Measurements from ENCODE around the gene FRMD4B.
"Not testable (repeated sequence)": the region's sequence is repeated elsewhere in the genome, so short reads cannot be mapped to it uniquely, and the experiment has no call there.

Gene FRMD4B

GRCh38 chr3:69244039-69244438 is 141.8 kb downstream of the FRMD4B start:
- no peak for DNase-seq (ENCODE audit: low spot score)

- no peak for DNase-seq (ENCODE audit: low spot score)
Measured at GRCh38 chr3:69241769-69242168, 144.1 kb downstream of the FRMD4B start.

GRCh38 chr3:69240651-69241568 is 145.0 kb downstream of the FRMD4B start:
- DNase-seq (ENCODE audit: low spot score), result no peak

GRCh38 chr3:69239063-69239462 is 146.8 kb downstream of the FRMD4B start:
- no peak for DNase-seq (ENCODE audit: low spot score)

GRCh38 chr3:69236812-69237707 is 148.8 kb downstream of the FRMD4B start:
- no peak for DNase-seq (ENCODE audit: low spot score)

GRCh38 chr3:69235882-69236281 is 150.0 kb downstream of the FRMD4B start:
- DNase-seq (ENCODE audit: low spot score), result no peak

GRCh38 chr3:69235227-69235626 is 150.7 kb downstream of the FRMD4B start:
- DNase-seq (ENCODE audit: low spot score), result not testable (repeated sequence)

- DNase-seq (ENCODE audit: low spot score), result no peak
Measured at GRCh38 chr3:69232482-69232881, 153.4 kb downstream of the FRMD4B start.

- no peak for DNase-seq (ENCODE audit: low spot score)
Measured at GRCh38 chr3:69231929-69232440, 153.9 kb downstream of the FRMD4B start.

GRCh38 chr3:69226071-69226470 is 159.8 kb downstream of the FRMD4B start:
- DNase-seq (ENCODE audit: low spot score), result no peak

GRCh38 chr3:69219101-69219708 is 166.7 kb downstream of the FRMD4B start:
- DNase-seq (ENCODE audit: low spot score), result no peak

GRCh38 chr3:69218079-69218478 is 167.8 kb downstream of the FRMD4B start:
- no peak for DNase-seq (ENCODE audit: low spot score)

GRCh38 chr3:69216981-69217380 is 168.9 kb downstream of the FRMD4B start:
- DNase-seq (ENCODE audit: low spot score), result no peak

GRCh38 chr3:69214241-69214640 is 171.6 kb downstream of the FRMD4B start:
- DNase-seq (ENCODE audit: low spot score), result no peak

GRCh38 chr3:69212411-69213160 is 173.3 kb downstream of the FRMD4B start:
- DNase-seq (ENCODE audit: low spot score), result no peak

- DNase-seq (ENCODE audit: low spot score), result no peak
Measured at GRCh38 chr3:69210068-69210730, 175.7 kb downstream of the FRMD4B start.

- no peak for DNase-seq (ENCODE audit: low spot score)
Measured at GRCh38 chr3:69209413-69209812, 176.5 kb downstream of the FRMD4B start.

- no peak for DNase-seq (ENCODE audit: low spot score)
Measured at GRCh38 chr3:69207031-69207430, 178.9 kb downstream of the FRMD4B start.

- DNase-seq (ENCODE audit: low spot score), result no peak
Measured at GRCh38 chr3:69205385-69205784, 180.5 kb downstream of the FRMD4B start.

GRCh38 chr3:69204315-69204957 is 181.5 kb downstream of the FRMD4B start:
- no peak for DNase-seq (ENCODE audit: low spot score)

Measured in hematopoietic multipotent progenitor cell treated with erythropoietin and hydrocortisone succinate and interleukin-3 and kit ligand, for 15 days (in vitro differentiated cells).